ENCODE measurements around the gene RETSAT.

- TF ChIP-seq CTCF (IDR thresholded peaks at IDR 0.05; ENCODE audit: insufficient read depth, low read length, poor library complexity, severe bottlenecking) (no peak), EZH2phosphoT487 (conservative IDR thresholded peaks at IDR 0.05; ENCODE audit: low read length) (no peak)
Observed at GRCh38 chr2:85325466-85325811, 28.9 kb downstream of the RETSAT start.

All from SU-DHL-6 (cell line).